ENCODE data around the gene WT1.
A peak's percentile ranks its signal among the peaks of the same experiment; 100 is the strongest.
"Not testable (repeated sequence)": the region's sequence is repeated elsewhere in the genome, so short reads cannot be mapped to it uniquely, and the experiment has no call there.

Gene WT1

DNA sequence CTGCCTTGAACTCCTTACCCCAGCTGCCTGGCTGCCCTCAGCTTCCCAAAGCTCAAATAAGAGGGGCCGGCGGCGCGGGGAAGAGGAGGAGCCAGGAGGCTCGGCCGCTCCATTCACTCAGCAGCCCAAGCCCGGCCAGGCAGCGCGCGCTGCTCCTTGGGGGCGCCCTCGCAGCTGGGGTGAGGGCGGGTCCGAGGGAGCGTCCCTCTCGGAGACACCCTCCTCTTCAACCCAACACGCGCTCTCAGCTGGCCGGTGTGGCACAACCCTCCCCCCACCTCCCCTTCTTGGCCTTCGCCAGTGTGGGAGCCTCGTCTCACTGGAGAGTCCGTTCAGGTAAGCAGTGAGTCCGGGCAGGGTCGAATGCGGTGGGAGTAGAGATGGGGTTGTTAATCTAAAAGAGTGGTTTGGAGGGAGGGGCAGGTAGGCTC, at the start of gene WT1:
Gene WT1 (minus strand): TSS at position 29 of the 431 bp plus-strand sequence.
- DNase-seq: peak; percentile 86

- no peak for DNase-seq
Observed at GRCh38 chr11:32479291-32479690, 44.0 kb upstream of the WT1 start.

GRCh38 chr11:32478277-32478731, 43.0 kb upstream of the WT1 start:
- peak; percentile 35 for DNase-seq

GRCh38 chr11:32473282-32473909, 38.1 kb upstream of the WT1 start:
- DNase-seq: no peak

DNA sequence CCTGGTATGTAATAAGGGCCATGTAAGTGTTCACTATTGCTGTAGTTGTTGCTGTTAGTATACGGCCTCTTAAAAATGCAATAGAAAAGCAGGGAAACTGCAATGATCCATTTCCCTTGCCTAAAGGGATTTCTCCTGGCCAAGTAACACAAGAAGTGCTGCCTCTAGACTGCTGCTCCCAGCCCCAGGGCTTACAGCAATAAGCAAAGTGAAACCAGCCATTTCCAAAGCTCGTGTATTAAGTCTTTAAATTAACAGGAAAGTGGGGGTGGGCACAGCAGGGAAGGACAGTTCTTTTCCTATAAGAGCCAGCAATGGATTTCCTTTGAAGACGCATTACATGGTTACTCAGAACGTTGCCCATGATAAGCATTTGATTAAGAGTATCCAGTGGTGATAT, 36.9 kb upstream of the WT1 start:
- no peak for DNase-seq

- DNase-seq: not testable (repeated sequence)
Observed at GRCh38 chr11:32471544-32471943, 36.2 kb upstream of the WT1 start.

GRCh38 chr11:32469791-32470190, 34.5 kb upstream of the WT1 start:
- no peak for DNase-seq

GRCh38 chr11:32466279-32466915, 31.1 kb upstream of the WT1 start:
- DNase-seq: peak; percentile 56

DNA sequence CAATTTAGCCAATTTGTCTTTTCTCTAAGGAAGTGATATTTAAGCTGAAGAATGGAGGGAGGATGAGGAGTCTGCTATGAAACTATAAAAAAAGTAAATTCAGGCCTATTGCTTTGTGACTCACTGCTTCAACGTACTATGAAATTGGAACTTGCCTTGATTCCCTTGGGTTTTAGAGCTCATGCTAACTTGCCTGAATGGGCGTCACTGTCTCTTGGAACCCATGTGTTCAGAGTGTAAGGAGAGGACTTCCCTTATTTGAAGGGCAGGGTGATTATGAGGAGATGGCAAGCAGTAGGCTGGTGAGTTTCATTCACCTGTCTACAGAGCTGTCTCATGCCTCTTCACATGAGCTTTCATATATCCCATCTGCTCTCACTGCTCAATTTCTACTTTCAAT, 28.7 kb upstream of the WT1 start:
- no peak for DNase-seq

GRCh38 chr11:32462011-32462690, 26.8 kb upstream of the WT1 start:
- no peak for DNase-seq

- DNase-seq: no peak
Observed at GRCh38 chr11:32456864-32457263, 21.5 kb upstream of the WT1 start.

DNA sequence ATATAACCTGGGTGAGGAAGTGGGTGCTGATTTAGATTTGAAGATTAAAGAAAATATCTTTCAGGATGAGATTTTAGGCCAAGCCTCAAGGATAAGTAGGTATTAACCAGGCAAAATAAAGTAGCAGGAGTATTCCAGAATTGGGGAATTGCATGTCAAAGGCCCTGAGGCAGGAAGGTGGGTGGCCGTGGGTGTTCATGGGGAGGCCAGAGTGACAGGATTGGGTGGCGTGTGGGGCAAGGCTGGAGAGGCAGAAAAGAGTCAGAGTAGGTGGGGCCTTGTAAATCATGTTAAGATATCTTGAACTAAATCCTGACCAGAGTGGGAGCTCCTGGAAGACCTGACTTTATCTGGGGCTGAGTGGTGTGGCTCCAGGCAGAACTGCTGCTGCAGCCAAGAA, 19.7 kb upstream of the WT1 start:
- DNase-seq: no peak

- DNase-seq: no peak
Observed at GRCh38 chr11:32451808-32452207, 16.5 kb upstream of the WT1 start.

- DNase-seq: peak; percentile 65
Observed at GRCh38 chr11:32450372-32450771, 15.0 kb upstream of the WT1 start.

DNA sequence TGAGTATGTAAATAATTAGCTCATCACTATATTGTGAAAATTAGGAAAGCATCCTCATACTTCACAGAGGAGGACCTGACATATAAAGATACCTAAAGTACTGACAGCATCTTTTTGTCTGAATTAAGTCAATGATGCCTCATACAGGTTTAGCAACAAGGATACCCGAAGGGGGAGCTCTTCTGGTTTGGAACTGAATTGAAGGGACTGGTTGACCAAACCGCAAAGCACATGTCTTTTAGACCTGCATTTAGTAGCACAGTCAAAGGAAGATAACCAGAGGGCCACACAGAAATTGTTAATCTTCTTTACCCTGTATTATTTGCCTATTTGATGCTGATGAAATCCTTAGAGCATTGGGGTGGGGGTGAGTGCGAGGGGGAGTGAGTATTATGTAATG, 12.9 kb upstream of the WT1 start:
- DNase-seq: peak; percentile 92

GRCh38 chr11:32447252-32447651, 11.9 kb upstream of the WT1 start:
- no peak for DNase-seq

GRCh38 chr11:32446227-32446626, 10.9 kb upstream of the WT1 start:
- DNase-seq: no peak

- DNase-seq: no peak
Observed at GRCh38 chr11:32444186-32444585, 8.8 kb upstream of the WT1 start.

DNA sequence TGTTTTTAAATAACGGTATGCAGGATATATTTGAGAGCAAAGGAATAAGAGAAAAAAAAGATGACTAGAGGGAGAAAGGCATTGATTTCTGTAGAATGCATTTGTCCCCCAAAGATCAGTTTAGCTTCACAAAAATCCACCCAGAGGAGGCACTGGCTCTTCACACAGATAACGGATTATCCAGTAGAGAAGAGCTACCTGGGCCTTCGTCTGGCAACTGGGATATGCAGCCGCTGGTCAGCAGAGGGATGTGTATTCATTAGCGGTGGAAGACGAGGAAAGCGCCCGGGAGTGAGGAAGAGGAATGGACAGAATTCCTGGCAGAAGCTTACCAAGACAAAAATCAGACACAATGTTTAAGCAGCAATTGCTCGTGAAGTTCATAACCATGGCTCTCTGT, 5.6 kb upstream of the WT1 start:
- no peak for DNase-seq

- DNase-seq: no peak
Observed at GRCh38 chr11:32440312-32440908, 5.1 kb upstream of the WT1 start.

DNA sequence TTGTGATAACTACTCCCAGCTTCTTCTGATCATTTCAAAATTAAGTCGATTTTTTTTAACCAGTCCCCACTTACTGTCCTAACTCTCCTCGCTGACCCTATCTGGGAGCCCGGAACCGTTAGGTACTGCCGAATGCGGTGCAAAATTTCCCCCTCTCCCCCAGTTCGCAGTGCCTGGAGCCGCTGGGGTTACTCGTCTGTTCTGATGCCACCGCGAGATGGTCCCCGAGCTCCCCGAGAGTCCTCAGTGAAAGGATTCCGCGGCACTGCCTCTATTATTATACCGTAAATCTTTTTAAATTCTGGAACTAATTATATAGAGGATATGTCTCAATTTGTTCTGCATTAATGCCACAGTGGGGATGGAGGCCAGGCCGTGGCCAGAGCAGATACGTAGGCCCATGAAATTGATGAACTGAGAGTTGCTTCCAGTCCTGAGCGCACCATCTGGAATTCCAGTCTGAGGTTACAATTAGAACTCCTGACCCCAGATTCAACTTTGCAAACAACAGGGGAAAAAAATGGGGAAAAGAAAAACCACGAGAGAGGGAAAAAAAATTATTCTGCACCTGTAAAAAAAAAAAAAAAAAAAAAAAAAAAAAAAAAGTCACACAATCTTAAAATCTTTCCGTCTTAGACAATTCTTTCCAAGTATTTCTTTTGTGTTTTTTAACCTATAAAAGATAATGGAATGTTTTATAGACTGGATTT, 4.3 kb upstream of the WT1 start:
- DNase-seq: no peak

DNA sequence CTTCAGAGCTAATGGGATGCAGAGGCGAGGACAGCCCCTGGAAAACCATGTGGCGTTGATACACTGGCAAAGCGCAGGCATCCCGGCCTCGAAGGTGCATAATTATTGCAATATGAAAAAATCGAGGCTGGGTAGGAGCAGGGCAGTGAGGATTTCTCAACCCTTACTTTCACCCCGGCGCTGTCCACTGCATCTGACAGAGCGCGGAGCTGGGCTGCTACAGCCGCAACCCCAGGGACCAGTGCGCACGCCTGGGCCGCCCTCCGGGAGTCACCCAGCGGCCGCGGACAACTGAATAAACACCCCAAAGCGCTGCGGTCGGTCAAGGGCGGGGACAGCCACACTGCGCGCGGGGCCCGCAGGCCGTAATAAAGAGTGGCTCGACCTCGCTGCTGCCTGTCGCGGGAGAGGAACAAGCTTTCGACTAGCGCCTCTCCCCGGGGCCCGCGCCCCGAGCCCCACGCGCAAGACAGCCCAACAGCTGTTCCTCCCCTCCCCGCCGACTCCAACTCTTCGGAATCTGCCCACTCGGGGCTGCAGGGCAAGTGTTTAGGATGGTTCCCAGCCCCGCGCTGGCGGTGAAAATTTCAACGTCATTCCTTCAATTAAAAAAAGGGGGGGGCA, 3.6 kb upstream of the WT1 start:
- no peak for DNase-seq

All from OCI-M1 (cell line).